GM12878 (cell line): Measurements from ENCODE around the gene PTPN13.

Experiments
- NFYB ChIP-seq: IDR thresholded peaks from 2 replicates; pipeline ENCODE4 v1.6.1; 2011; ENCODE audit warnings: low read depth, mild to moderate bottlenecking, low read length, improper control_type of control experiment, moderate library complexity; ENCODE audit not compliant: insufficient read depth
- POLR2A ChIP-seq: IDR thresholded peaks from 2 replicates; pipeline ENCODE4 v1.6.1; 2011; ENCODE audit warnings: low read depth, mild to moderate bottlenecking, low read length
- RFX5 ChIP-seq: IDR thresholded peaks from 2 replicates; pipeline ENCODE4 v1.6.1; 2011; ENCODE audit warnings: low read depth, low read length, improper control_type of control experiment
- SMC3 ChIP-seq: IDR thresholded peaks from 2 replicates; pipeline ENCODE4 v1.6.1; 2011; ENCODE audit warnings: low read length, improper control_type of control experiment, borderline replicate concordance
- SUZ12 ChIP-seq: fragments of 200-600 bp; sonication (generic); IDR thresholded peaks from one replicate; pipeline ENCODE4 v1.6.1; 2018; ENCODE audit warnings: antibody characterized with exemption, mild to moderate bottlenecking; ENCODE audit not compliant: unreplicated experiment
- TF ChIP-seq, protein P1 (sequence below): fragments of 450-650 bp; IDR thresholded peaks from 2 replicates; pipeline ENCODE4 v1.6.1; 2018; ENCODE audit warnings: mild to moderate bottlenecking, low read depth, moderate library complexity; ENCODE audit not compliant: partially characterized antibody
- TF ChIP-seq, protein P2 (sequence below), 3 experiments: IDR thresholded peaks in 2 of 3; conservative IDR thresholded peaks in 1 of 3; 2 replicates each; pipeline ENCODE4 v1.5.1; 2011; ENCODE audit warnings: low read depth in 3 of 3, low read length in 3 of 3, mild to moderate bottlenecking in 3 of 3, control low read depth in 2 of 3, moderate library complexity in 2 of 3, inconsistent platforms in 1 of 3, mixed read lengths in 1 of 3; ENCODE audit not compliant: control insufficient read depth in 2 of 3, insufficient read depth in 1 of 3; ENCODE audit errors: extremely low read depth in 1 of 3
- TF ChIP-seq, protein P3 (sequence below): IDR thresholded peaks from 2 replicates; pipeline ENCODE4 v1.6.1; 2011; ENCODE audit warnings: borderline replicate concordance, low read depth, mild to moderate bottlenecking, moderate library complexity, low read length; ENCODE audit not compliant: insufficient read depth, poor library complexity, severe bottlenecking

- TF ChIP-seq POLR2A (no peak), SUZ12 (no peak), RFX5 (no peak), SMC3 (no peak), NFYB (no peak)
- TF ChIP-seq, protein P1, sequence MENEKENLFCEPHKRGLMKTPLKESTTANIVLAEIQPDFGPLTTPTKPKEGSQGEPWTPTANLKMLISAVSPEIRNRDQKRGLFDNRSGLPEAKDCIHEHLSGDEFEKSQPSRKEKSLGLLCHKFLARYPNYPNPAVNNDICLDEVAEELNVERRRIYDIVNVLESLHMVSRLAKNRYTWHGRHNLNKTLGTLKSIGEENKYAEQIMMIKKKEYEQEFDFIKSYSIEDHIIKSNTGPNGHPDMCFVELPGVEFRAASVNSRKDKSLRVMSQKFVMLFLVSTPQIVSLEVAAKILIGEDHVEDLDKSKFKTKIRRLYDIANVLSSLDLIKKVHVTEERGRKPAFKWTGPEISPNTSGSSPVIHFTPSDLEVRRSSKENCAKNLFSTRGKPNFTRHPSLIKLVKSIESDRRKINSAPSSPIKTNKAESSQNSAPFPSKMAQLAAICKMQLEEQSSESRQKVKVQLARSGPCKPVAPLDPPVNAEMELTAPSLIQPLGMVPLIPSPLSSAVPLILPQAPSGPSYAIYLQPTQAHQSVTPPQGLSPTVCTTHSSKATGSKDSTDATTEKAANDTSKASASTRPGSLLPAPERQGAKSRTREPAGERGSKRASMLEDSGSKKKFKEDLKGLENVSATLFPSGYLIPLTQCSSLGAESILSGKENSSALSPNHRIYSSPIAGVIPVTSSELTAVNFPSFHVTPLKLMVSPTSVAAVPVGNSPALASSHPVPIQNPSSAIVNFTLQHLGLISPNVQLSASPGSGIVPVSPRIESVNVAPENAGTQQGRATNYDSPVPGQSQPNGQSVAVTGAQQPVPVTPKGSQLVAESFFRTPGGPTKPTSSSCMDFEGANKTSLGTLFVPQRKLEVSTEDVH = no peak
- TF ChIP-seq, protein P2, sequence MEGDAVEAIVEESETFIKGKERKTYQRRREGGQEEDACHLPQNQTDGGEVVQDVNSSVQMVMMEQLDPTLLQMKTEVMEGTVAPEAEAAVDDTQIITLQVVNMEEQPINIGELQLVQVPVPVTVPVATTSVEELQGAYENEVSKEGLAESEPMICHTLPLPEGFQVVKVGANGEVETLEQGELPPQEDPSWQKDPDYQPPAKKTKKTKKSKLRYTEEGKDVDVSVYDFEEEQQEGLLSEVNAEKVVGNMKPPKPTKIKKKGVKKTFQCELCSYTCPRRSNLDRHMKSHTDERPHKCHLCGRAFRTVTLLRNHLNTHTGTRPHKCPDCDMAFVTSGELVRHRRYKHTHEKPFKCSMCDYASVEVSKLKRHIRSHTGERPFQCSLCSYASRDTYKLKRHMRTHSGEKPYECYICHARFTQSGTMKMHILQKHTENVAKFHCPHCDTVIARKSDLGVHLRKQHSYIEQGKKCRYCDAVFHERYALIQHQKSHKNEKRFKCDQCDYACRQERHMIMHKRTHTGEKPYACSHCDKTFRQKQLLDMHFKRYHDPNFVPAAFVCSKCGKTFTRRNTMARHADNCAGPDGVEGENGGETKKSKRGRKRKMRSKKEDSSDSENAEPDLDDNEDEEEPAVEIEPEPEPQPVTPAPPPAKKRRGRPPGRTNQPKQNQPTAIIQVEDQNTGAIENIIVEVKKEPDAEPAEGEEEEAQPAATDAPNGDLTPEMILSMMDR (IDR thresholded peaks at IDR 0.05 in 2 of 3, conservative IDR thresholded peaks at IDR 0.05 in 1 of 3; ENCODE audit: control insufficient read depth in 2 of 3, extremely low read depth in 1 of 3, insufficient read depth in 1 of 3, low read depth in 3 of 3, low read length in 3 of 3) = no peak
- TF ChIP-seq, protein P3, sequence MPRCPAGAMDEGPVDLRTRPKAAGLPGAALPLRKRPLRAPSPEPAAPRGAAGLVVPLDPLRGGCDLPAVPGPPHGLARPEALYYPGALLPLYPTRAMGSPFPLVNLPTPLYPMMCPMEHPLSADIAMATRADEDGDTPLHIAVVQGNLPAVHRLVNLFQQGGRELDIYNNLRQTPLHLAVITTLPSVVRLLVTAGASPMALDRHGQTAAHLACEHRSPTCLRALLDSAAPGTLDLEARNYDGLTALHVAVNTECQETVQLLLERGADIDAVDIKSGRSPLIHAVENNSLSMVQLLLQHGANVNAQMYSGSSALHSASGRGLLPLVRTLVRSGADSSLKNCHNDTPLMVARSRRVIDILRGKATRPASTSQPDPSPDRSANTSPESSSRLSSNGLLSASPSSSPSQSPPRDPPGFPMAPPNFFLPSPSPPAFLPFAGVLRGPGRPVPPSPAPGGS = no peak
Measured at GRCh38 chr4:86608757-86609375, 14.8 kb downstream of the PTPN13 start.
